C4-2B (cell line): ENCODE results near the gene CEBPE.

Source experiments
- ZFX ChIP-seq: fragments of 450-650 bp; IDR thresholded peaks from 2 replicates; pipeline ENCODE4 v1.6.1; 2017
- TF ChIP-seq, protein P1 (sequence below): fragments of 450-650 bp; conservative IDR thresholded peaks from 2 replicates; pipeline ENCODE4 v1.5.1; 2017; ENCODE audit warnings: mild to moderate bottlenecking

DNA sequence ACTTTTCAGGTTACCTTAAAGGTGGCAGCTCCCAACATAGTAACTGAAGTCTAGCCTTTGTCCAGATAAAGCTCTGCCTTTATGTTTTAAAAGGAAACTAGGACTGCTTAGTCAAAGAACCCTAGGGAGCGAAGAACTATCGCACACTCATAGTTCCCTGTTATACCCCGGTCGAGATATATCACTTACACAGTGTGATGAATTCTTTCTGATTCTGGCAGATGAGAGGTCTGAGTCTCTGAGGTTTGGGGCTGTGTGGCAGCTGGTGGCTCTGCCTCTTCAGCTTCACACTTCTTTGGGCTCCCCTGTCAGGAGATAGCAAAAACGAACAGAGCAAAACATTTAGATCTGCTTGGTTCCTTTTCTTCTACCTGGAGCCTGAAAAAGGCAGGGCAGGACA, 41.1 kb downstream of the CEBPE start:
- TF ChIP-seq, protein P1, sequence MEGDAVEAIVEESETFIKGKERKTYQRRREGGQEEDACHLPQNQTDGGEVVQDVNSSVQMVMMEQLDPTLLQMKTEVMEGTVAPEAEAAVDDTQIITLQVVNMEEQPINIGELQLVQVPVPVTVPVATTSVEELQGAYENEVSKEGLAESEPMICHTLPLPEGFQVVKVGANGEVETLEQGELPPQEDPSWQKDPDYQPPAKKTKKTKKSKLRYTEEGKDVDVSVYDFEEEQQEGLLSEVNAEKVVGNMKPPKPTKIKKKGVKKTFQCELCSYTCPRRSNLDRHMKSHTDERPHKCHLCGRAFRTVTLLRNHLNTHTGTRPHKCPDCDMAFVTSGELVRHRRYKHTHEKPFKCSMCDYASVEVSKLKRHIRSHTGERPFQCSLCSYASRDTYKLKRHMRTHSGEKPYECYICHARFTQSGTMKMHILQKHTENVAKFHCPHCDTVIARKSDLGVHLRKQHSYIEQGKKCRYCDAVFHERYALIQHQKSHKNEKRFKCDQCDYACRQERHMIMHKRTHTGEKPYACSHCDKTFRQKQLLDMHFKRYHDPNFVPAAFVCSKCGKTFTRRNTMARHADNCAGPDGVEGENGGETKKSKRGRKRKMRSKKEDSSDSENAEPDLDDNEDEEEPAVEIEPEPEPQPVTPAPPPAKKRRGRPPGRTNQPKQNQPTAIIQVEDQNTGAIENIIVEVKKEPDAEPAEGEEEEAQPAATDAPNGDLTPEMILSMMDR: no peak
- no peak for TF ChIP-seq ZFX
